OCI-LY7 (cell line): ENCODE results near the gene PDE8B. TPM values are rescaled to one million over a fixed set of nuclear protein-coding genes. Genes with fewer than 3 reads are reported as not detected.

Experiments
- BruUV-seq: library from RNA; stranded (reverse); fragments of 400-500 nt; replicated peaks from 2 replicates; lab custom pipeline; 2021; lab: Mats Ljungman, UMichigan
- CTCF ChIA-PET: fragments of 300-600 bp; sonication (Branson Sonifier 250); formaldehyde crosslinking; loops from one replicate; lab custom pipeline; 2022; ENCODE audit warnings: antibody characterized with exemption; ENCODE audit not compliant: unreplicated experiment; lab: Charles Lee
- POLR2A ChIA-PET: fragments of 300-600 bp; sonication (Branson Sonifier 250); formaldehyde crosslinking; loops from one replicate; lab custom pipeline; 2022; ENCODE audit warnings: antibody characterized with exemption; lab: Charles Lee
- DNase-seq: peaks from one replicate; pipeline ENCODE4 v3.0.0-alpha.2; 2015; ENCODE audit warnings: low spot score
- H2AFZ ChIP-seq: fragments of 200-600 bp; sonication (generic), shearing (Covaris generic); 2 replicates; pipeline ENCODE4 v1.6.1; 2014; ENCODE audit warnings: mild to moderate bottlenecking, antibody characterized with exemption, low read length, moderate library complexity
- H3K27ac ChIP-seq: fragments of 200-600 bp; sonication (generic); 2 replicates; pipeline ENCODE4 v1.5.1; 2014; ENCODE audit warnings: mixed run types, low read depth, mild to moderate bottlenecking, moderate library complexity, low read length, inconsistent platforms; ENCODE audit not compliant: poor library complexity, severe bottlenecking
- H3K36me3 ChIP-seq: fragments of 200-600 bp; sonication (generic); 2 replicates; pipeline ENCODE4 v1.6.1; 2014; ENCODE audit warnings: mild to moderate bottlenecking, antibody characterized with exemption, low read length, moderate library complexity, mixed read lengths; ENCODE audit not compliant: insufficient read depth
- H3K4me1 ChIP-seq: fragments of 200-600 bp; sonication (generic); 2 replicates; pipeline ENCODE4 v1.5.1; 2014; ENCODE audit warnings: mild to moderate bottlenecking, low read length; ENCODE audit not compliant: insufficient read depth, poor library complexity, severe bottlenecking
- H3K4me2 ChIP-seq: fragments of 200-600 bp; sonication (generic); 2 replicates; pipeline ENCODE4 v1.6.1; 2014; ENCODE audit warnings: mild to moderate bottlenecking, low read length
- H3K4me3 ChIP-seq: fragments of 200-600 bp; sonication (generic); 2 replicates; pipeline ENCODE4 v1.5.1; 2014; ENCODE audit warnings: mild to moderate bottlenecking, low read depth, low read length; ENCODE audit not compliant: poor library complexity, severe bottlenecking
- H3K79me2 ChIP-seq: fragments of 200-600 bp; sonication (generic); 2 replicates; pipeline ENCODE4 v1.6.1; 2016; ENCODE audit warnings: low read depth, mild to moderate bottlenecking, low read length, moderate library complexity, mixed read lengths; ENCODE audit not compliant: insufficient read depth
- H3K9me2 ChIP-seq: fragments of 200-600 bp; sonication (generic); 2 replicates; pipeline ENCODE4 v1.6.1; 2016; ENCODE audit warnings: mild to moderate bottlenecking, low read length, mixed read lengths; ENCODE audit not compliant: insufficient read depth
- H3K9me3 ChIP-seq: fragments of 200-600 bp; sonication (generic); 2 replicates; pipeline ENCODE4 v1.6.1; 2014; ENCODE audit warnings: mild to moderate bottlenecking, mixed run types, low read length, mixed read lengths
- H4K20me1 ChIP-seq: fragments of 200-600 bp; sonication (generic); 2 replicates; pipeline ENCODE4 v1.6.1; 2014; ENCODE audit warnings: mild to moderate bottlenecking, antibody characterized with exemption, low read length, moderate library complexity, mixed read lengths; ENCODE audit not compliant: insufficient read depth
- CTCF ChIP-seq: fragments of 200-600 bp; sonication (generic); conservative IDR thresholded peaks from 2 replicates; pipeline ENCODE4 v1.5.1; 2014; ENCODE audit warnings: mild to moderate bottlenecking, antibody characterized with exemption, low read length, moderate library complexity, mixed read lengths
- EZH2phosphoT487 ChIP-seq: fragments of 200-600 bp; sonication (generic); IDR thresholded peaks from 2 replicates; pipeline ENCODE4 v1.6.1; 2018; ENCODE audit warnings: low read depth, borderline replicate concordance, mild to moderate bottlenecking, mixed run types, antibody characterized with exemption, low read length, moderate library complexity, mixed read lengths
- intact Hi-C: fragments of 100-400 bp; cut with micrococcal nuclease; formaldehyde crosslinking; loops from one replicate; pipeline ENCODE4 v1.10.0; 2022; ENCODE audit not compliant: unreplicated experiment
- total RNA-seq, 2 experiments: library from RNA; depleted of rRNA in 1 of 2; stranded (reverse); fragments of >200 nt in 1 of 2; shearing (Covaris generic) in 1 of 2; gene quantifications; 2 replicates each; pipeline ENCODE4 v1.2.3, GENCODE V29; 2014 to 2022

PDE8B gene
- total RNA-seq, 2 experiments from 2014 or later: 0.21 to 0.22 TPM

DNA sequence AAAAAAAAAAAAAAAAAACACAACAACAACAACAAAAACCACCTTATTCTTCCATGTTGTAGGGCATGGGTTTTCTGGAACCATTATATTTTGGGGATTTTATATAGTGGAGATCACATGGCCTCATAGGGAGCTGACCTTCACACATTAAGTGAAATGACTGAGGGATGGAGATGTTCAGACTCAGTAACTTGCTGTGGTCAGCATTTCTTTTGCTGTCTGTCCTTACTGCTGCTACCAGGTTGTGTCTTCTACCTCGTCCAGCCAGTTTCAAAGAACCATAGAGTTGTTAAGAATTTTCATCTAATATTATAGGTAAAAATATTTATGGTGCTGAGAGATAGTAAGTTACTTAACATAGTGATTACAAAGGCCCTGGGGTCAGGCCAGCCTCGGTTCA, 107.6 kb downstream of the PDE8B start:
- CTCF ChIA-PET: no interaction called here
- intact Hi-C loops: no loop called here
- H3K27ac ChIP-seq: no peak overlapping the region
- H3K36me3 ChIP-seq: no peaks in the 10 kb centered on the region
- no peak overlapping the region for H3K4me2 ChIP-seq
- H3K9me3 ChIP-seq: no peaks in the 10 kb centered on the region
- no peak overlapping the region for H3K4me3 ChIP-seq
- H3K9me2 ChIP-seq: no peaks in the 10 kb centered on the region
- H2AFZ ChIP-seq: no peak overlapping the region
- no peaks in the 10 kb centered on the region for H3K79me2 ChIP-seq
- no TSS peak for BruUV-seq
- H3K4me1 ChIP-seq: no peaks in the 10 kb centered on the region
- no peak for DNase-seq
- POLR2A ChIA-PET: interaction anchor here (0.7 to 1.3 kb wide), 2 partner anchors 10 to 1356 kb away, joined by 3 read pairs; no protein-coding TSS in a partner anchor
- no peak for TF ChIP-seq EZH2phosphoT487
- no peak for TF ChIP-seq CTCF
- H4K20me1 ChIP-seq: no peaks in the 10 kb centered on the region

- no peaks in the 10 kb centered on the region for H3K9me2 ChIP-seq
- CTCF ChIA-PET: no interaction called here
- H3K27ac ChIP-seq: no peak overlapping the region
- POLR2A ChIA-PET: interaction anchor here (0.5 to 1.7 kb wide), 5 partner anchors 8 to 112 kb away, joined by 3 to 5 read pairs (median 3); no protein-coding TSS in a partner anchor
- no peaks in the 10 kb centered on the region for H4K20me1 ChIP-seq
- H3K4me3 ChIP-seq: no peak overlapping the region
- BruUV-seq: no TSS peak
- H3K4me2 ChIP-seq: no peak overlapping the region
- intact Hi-C loops: no loop called here
- TF ChIP-seq CTCF (no peak), EZH2phosphoT487 (no peak)
- H3K4me1 ChIP-seq: no peaks in the 10 kb centered on the region
- H2AFZ ChIP-seq: no peak overlapping the region
- no peaks in the 10 kb centered on the region for H3K9me3 ChIP-seq
- DNase-seq: no peak
- no peaks in the 10 kb centered on the region for H3K79me2 ChIP-seq
- no peaks in the 10 kb centered on the region for H3K36me3 ChIP-seq
These were observed 108.8 kb downstream of the PDE8B start for GRCh38 chr5:77319117-77319804.

DNA sequence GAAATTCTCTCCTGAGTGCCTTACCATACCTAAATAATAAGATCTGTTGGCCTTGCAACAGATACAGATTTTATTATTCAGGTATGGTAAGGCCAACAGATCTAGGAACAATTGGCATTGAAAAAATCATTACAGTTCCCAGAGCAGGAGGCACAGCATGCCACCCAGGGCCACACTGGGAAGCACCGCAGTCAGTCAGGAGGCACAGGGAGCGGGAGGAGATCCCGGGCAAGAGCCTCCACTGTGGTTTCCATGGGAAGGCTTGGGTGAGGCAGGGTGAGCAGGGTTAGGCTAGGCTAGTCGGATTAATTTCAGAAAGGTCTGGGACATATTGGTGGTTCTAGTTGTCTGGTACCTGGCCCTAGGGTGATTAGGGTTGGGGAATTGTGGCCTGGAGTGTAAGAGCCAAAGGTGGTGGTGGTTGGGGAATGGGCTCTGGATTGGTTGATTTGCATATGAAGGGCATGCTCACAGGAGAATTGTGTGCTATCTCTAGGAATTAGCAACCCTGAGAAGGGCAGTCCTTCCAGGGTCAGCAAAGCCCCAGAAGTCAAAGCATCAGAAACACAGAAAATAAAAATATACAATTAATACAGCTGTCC, 111.4 kb downstream of the PDE8B start:
- H2AFZ ChIP-seq: no peak overlapping the region
- H3K27ac ChIP-seq: no peak overlapping the region
- CTCF ChIA-PET: no interaction called here
- no peaks in the 10 kb centered on the region for H3K4me1 ChIP-seq
- DNase-seq: no peak
- H4K20me1 ChIP-seq: no peaks in the 10 kb centered on the region
- H3K4me2 ChIP-seq: no peak overlapping the region
- no peaks in the 10 kb centered on the region for H3K36me3 ChIP-seq
- no peak overlapping the region for H3K4me3 ChIP-seq
- TF ChIP-seq EZH2phosphoT487 (no peak), CTCF (no peak)
- no peaks in the 10 kb centered on the region for H3K9me2 ChIP-seq
- no peaks in the 10 kb centered on the region for H3K9me3 ChIP-seq
- BruUV-seq: no TSS peak
- H3K79me2 ChIP-seq: no peaks in the 10 kb centered on the region
- intact Hi-C loops: no loop called here
- POLR2A ChIA-PET: no interaction called here
